ENCODE measurements around the gene COX6A2.

GRCh38 chr16:31471241-31471874 is 43.2 kb upstream of the COX6A2 start:
- no peak for TF ChIP-seq ZBTB43 (CRISPR knock-in tag; IDR thresholded peaks at IDR 0.05)
- TF ChIP-seq ESRRA (CRISPR knock-in tag; IDR thresholded peaks at IDR 0.05; ENCODE audit: borderline replicate concordance), result no peak
- TF ChIP-seq, protein P1, sequence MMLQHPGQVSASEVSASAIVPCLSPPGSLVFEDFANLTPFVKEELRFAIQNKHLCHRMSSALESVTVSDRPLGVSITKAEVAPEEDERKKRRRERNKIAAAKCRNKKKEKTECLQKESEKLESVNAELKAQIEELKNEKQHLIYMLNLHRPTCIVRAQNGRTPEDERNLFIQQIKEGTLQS (CRISPR knock-in tag; conservative IDR thresholded peaks at IDR 0.05), result no peak
